Measurements from ENCODE around the gene ZNF771.

- TF ChIP-seq CTCF (IDR thresholded peaks at IDR 0.05; ENCODE audit: insufficient read depth, low read length, poor library complexity, severe bottlenecking), result no peak
- TF ChIP-seq EZH2phosphoT487 (conservative IDR thresholded peaks at IDR 0.05; ENCODE audit: low read length), result no peak
Measured at GRCh38 chr16:30394592-30395154, 12.7 kb upstream of the ZNF771 start.

All from SU-DHL-6 (cell line).